Right hindlimb (tissue), 1 donor: ENCODE data around the gene GPER1.
"Not testable (repeated sequence)": the region's sequence is repeated elsewhere in the genome, so short reads cannot be mapped to it uniquely, and the experiment has no call there.

Source experiments
- DNase-seq: peaks from one replicate; pipeline ENCODE4 v3.0.0-alpha.2; 2018

GPER1 gene

DNA sequence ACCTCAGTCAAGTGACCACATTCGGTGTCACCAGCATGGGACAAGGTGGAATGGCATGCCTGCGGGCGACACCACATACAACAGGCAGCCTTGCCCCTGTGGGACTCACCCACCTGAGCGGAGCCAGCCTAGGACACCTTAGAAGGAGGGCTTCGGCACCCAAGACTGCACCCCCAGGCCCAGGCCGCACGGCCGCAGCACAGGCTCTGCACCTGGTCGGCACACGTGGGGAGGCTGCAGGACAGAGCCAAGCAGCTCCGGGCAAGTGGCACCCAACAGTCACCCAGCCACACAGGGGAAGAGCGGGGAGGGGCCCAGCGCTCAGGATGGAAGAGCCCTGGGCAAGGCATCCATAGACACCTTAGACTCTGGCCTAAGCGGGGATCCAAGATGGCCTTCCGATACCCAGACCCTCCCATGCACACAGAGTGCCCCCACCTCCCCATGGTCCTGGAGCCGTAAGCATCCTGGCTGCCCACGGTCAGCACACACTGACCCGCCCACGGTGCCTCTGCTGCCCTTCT lies 16.1 kb upstream of the GPER1 start:
- DNase-seq = no peak

DNA sequence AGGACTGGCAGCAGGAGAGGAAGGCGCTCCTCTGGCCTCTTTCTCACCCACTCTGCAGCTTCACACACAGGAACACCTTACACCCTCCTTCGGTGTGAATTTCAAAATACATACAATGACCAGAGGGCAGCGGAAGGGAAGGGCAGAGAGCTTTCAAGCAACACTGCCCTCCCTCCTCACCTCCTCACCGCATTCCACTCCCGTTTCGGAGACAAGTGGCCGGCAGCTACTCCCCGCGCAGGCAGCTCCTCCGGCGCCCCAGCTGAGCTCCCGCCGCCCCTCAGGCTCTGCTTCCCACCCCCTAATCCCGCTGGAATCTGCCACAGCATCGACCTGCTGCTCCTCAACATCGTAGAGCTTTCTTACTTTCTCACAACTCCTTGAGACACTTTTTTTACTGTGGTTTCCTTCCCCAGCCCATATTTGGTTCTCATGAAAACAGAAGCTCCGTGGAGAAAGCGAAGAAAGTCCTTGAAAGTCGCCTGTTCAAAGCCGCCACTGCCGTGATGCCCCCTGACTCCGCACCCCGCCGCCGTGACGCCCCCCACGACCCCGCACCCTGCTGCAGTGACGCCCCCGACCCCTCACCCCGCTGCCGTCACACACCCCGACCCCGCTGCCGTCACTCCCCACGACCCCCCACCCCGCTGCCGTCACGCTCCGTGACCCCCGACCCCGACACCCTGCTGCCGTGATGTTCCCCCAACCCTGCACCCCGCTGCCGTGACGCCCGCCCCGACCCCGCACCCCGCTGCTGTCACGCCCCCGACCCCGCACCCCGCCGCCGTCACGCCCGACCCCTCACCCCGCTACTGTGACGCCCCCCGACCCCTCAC lies 14.6 kb upstream of the GPER1 start:
- DNase-seq = no peak

DNA sequence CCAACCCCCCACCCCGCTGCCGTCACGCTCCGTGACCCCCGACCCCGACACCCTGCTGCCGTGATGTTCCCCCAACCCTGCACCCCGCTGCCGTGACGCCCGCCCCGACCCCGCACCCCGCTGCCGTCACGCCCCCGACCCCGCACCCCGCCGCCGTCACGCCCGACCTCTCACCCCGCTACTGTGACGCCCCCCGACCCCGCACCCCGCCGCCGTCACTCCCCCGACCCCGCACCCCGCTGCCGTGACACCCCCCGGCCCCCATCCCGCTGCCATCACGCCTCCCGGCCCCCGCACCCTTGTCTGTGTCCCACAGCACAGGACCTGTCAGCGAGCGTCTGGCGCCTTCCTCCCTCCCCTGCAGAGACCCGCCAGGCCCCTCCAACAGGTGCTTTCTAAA lies 13.9 kb upstream of the GPER1 start:
- DNase-seq = not testable (repeated sequence)

DNA sequence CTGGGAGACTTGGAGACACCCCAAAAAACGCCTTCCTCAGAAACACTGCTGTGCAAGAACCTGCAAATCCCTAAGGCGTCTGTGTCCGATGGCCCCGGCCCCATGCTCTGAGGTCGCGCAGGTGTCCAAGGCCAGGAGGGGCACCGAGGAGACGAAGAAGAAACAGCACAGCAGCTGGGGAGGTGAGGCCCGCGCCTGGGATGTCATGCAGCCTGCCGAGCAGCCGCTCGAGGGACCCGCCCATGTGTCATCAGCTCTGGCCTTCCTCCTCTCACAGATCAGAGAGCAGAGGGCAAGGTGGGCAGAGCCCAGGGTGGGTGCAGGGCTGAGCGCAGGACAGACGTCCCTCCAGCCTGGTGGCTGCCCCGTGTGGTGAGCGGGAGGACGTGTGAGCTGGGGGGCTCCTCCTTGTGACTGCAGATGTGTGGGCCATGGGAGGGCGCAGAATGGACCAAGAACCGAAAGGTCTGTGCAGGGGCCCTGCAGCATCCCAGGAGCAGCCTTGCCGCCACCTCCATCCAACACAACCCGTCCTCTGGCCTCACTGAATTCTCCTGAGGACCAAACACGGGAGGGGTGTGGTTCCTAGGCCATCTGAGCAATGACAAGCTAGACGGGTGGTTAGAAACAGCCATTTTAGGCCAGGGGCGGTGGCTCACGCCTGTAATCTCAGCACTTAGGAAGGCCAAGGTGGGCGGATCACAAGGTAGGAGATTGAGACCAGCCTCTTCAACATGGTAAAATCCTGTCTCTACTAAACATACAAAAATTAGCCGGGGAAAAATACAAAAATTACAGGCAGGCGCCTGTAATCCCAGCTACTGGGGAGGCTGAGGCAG lies 13.1 kb upstream of the GPER1 start:
- no peak for DNase-seq

DNA sequence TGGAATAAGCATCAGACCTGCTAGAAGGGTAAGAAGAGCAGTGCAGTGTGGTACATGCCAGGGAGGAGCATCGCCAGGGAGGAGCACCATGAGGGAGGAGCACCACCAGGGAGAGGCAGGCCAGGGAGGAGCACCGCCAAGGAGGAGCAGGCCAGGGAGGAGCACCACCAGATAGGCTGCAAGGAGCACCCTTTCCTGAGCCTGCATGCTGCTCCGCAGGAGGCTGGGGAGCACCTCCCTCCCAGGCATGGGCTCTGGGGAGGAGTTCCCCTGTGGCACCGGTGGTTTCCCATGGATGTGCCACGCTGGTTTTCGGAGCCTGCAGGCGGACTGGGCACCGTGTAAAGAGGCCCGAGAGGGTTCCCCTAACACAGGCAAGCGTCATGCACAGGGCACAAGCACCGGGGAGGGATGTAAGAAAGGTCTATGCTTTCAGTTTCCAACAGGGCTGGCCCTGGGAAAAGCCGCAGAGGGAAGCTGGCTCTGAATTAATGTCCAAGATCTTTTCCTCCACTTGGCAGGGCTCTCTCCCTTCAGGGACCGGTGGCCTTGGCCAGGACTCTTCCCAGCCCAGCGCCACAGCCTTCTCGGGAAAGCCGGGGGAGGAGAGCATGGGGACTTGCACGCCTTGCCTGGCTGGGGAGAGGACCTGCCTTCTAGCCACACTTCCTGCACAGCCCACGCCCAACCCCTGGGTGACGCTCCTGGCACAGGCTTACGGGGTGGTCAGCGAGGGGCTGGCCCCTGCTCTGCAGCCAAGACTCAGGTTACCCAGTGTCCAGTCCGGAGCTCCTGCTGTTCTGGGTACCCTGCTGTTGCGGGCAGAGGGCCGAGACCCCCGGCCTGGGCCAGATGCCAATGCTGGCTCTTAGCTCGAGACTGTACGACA lies 11.5 kb upstream of the GPER1 start:
- no peak for DNase-seq

DNA sequence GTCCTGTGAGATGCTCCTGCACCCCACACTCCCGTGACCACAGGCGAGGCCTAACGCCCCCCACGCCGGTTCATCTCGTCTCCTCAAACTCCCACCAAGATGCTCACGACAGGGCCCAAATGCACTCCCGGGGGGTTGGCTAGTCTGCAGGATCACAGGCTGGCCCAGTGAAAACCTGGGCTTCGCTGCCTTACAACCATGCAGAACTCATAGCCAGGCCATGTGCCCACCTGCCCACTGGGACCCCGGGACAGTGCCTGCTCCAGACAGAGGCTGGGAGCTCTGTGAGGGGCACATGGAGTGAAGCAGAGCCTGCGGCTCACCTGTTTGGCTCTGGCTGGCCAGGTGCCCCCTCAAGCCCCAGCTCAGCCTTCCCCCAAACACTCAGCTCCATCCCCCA lies 9.4 kb upstream of the GPER1 start:
- DNase-seq = no peak

DNA sequence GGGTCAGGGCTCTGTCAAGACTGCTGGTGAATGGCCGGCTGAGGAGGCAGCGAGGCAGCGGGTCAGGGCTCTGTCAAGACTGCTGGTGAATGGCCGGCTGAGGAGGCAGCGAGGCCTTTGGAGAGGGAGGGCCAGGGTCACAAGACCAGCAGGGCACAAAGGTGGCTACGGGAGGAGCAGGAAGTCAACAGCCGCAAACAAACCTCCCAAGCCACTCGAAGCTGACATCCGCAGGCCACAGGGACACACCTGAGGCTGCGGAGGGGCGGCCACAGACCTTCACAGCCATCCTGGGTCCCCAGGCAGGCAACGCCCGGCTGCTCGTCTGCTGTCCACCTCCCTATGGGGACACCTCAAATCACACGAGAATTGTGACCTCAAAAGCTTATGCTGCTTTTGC lies 8.9 kb upstream of the GPER1 start:
- no peak for DNase-seq

DNA sequence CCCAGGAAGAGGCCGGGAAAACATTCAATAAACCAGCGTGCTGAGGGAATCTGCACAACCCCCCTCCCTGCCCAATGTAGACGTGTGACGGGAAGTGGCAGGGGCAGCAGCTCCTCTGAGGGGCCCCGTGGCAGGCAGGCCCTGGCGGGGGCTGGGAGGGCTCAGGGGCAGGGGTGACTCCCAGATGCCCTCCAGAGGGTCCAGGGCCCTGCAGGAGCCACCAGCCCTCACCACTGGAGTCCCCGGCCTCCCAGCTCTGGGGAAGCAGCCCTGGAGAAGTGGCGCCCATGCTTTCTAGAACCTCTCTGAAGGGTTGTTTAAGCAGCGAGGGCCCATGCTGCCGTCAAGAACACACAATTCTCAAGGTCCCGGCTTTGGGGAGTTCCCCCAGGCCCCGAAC lies 8.4 kb upstream of the GPER1 start:
- no peak for DNase-seq

DNA sequence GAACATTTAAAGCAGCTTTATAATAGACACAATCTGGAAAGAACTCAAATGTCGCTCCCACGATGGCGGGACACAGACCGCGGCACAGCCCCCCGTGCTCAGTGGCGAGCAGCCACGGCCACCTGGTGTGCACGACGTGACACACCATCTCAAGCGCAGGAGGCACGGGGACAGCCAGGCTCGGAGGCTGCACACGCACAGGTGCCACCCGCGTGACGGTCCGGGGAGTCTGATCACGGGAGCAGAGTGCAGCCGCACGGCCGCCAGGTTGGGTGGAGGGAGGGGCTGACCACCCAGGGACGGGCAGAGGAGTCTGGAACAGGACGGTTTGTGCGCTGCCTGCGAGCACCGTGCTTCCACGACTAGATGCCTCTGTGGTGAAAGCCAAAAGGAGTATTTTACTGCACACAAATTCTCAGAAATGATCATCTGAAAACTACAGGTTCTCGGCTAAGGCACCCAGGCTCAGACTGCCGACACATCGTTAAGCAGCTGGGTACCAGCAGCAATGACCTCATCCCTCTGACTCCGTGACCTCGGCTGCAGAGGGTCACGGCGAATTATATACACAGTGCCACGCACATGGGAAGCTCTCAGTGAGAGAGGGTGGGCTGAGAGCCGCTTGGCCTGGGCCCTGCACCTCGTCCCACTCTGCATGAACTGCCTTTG lies 7.5 kb upstream of the GPER1 start:
- DNase-seq = no peak

DNA sequence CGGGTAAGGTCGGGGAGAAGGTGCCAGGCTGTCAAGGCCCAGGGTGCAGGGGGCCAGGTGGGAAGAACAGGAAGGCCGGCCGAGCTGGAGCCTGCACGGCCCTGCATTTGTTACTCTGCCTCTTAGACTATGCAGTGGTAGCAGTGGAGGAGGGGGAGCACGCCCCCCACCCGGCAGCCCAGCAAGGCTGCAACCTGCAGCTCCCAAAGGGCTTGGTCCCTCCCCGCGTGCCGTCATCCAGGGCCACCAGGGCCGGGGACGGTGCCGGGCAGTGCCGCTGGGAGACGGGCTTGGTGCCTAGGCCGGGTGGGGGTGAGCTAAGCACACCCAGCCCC lies 7.0 kb upstream of the GPER1 start:
- no peak for DNase-seq

DNA sequence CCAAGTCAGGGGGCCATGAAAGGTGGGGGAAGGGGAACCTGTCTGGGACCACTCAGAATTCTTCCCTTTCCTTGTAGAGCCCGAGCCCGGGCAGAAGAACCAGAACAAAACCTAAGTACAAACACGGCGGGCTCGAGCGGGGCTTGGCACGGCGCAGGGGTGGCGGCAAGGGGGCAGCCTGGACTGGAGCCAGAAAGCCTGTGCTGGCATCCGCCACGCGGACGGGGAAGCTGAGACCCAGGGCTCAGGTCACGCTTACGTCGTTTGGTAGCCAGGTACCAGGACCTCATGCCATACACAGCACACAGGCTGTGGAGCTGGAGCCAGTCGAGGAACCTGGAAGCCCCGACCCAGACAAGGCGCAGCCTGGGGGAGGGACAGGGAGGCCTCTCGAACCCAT lies 6.6 kb upstream of the GPER1 start:
- no peak for DNase-seq

DNA sequence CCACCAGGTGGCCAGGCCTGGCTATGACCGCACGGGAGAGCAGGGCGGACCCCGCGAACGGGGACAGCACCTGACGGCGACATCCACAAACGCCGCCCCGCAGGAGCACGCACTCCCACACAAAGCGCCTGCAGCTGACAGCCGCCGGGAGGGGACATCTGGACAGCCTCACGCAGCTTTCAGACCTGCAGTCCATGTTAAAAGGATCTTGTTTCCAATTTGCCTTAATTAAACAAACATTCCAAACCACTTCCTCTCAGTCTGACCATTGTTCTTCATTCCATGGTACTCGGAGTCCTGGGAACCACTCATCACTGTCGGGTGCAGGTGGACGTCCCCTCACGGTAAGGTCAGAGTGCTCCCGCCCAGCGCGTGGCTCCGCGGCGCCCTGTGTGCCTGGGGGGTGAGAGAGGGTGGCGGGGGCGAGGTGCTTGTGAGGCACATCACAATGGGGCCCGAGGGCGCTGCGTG lies 5.9 kb upstream of the GPER1 start:
- DNase-seq = no peak

DNA sequence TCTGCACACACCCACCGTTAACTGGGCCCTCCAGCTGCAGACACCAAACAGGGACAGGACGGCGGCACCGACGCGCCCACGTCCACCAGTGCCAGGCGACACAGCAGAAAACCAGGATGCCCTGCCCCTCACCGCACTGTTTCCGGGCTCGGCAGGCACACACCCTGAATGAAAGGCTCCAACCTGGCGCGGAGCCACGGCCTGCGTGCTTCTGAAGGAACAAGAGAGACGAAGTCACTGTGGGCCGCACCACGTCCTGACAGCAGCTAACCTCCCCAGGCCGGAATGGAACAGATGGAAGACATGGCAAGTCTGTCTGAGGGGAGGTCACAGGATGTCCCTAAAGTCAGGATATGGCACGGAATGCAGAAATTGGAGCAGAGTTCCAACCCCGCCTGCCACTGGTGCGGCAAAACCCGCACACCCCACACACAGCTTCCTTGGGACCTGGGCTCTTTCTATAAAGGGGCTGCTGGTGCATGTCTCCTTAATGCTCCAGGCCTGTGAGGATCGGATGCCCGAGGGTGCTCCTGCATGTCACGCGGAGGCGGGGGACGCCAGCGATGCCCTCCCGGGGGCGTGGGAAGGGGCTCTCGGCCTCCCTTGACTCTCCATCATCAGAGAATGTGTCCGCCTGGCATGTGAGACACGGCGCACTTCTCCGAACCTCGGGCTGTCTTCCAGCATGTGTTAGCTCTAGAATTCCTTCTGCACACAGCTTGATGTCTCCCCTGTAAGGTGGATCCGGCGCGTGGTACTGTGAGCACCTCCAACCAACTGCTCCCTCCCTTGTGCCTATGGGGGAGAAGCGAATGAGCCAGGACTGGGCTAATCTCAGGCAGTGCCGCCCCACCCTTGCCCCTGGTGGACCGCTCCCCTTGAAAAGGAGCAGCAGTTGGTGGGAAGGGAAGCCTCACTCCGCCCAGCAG lies 3.9 kb upstream of the GPER1 start:
- DNase-seq = no peak

DNA sequence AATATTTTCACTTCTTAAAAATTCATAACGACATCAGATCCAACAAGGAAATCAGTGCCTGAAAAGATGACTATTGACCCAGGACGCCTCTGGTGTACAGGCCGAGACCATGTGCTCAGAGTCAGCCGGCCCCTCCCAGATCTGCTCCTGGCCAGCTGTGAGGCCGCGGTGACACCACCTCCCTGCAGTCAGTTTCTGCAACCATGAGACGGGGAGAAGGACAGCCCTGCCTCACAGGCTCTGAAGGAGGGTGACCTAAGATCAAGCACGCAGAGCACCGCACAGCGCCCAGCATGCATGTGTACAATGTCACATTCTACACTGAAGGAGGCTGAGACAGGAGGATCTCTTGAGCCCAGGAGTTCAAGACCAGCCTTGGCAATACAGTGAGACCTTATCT lies 2.6 kb upstream of the GPER1 start:
- no peak for DNase-seq

DNA sequence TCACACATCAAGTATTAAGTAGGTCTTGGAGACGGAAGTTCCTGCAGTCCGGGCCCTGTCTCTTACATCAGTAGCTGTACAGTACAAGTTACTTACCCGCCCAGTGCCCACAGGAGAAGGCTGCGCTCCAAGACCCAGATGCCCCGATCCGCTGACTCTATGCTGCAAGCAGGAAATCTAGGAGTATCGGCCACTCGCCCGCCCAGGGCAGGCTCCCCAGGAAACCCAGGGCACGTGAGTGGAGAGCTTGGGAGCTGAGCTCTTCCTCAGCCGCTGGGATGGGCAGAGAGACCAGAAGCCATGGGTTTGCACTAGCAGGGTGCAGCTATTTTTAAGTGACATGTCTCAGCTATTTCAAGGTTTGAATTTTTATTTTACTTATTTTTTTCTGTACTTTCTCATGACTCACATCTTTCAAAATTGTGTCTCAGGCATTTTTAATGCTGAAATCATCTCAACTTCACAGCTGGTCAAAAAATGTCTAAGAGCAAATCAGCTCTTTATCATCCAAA lies 1.9 kb upstream of the GPER1 start:
- no peak for DNase-seq

DNA sequence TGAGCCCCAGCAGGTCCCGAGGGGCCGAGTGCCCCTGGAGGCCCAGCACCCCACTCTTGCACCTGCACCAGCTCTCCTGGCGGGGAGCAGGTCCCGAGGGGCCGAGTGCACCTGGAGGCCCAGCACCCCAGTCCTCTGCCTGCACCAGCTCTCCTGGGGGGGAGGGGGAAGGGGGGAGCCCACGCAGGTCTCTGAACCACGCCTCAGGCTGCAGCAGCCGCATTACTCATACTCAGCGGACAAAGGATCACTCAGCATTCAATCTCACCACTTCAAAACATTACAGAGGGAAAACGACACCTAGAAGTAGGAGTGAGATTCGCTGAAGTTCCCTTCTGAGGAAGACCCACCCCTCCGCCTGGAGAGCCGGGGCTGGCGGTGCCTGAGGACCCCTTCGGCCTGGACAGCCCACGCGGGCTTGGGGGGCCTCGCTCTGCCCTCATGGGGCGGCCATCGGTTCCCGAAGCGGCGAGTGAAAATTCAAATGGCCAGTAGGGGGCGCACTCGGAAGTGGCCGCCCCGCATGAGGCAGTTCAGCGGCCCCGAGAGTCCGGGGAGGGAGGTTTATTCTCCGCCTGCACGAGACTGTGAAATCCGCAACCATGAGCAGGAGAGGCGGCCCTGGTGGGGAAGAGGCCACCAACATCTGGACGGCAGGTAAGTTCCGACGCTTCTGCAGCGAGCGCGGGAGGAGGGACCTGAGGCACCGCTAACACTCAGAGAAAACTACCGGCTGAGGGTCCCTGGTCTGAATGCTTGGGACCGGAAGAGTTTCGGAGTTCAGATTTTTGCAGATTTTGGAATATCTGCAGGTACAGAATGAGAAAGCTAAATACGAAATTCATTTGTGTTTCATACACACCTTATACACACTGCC lies 1.1 kb upstream of the GPER1 start:
- peak; percentile 76 for DNase-seq

DNA sequence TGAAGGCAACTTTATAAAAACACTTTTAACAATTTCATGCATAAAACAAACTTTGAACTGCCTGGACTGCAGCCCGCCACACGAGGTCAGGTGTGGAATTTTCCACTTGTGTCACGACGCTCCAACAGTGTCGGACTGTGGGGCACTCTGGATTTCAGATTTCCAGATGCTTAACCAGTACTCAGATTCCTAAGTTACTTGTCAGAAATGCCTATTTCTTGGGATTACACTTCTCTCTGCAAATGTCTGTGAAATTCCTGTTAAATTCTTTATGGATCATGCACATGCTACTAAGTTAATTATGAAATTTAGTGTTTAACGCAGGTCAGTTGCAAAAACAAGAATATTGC lies 473 bp upstream of the GPER1 start:
- DNase-seq = no peak

DNA sequence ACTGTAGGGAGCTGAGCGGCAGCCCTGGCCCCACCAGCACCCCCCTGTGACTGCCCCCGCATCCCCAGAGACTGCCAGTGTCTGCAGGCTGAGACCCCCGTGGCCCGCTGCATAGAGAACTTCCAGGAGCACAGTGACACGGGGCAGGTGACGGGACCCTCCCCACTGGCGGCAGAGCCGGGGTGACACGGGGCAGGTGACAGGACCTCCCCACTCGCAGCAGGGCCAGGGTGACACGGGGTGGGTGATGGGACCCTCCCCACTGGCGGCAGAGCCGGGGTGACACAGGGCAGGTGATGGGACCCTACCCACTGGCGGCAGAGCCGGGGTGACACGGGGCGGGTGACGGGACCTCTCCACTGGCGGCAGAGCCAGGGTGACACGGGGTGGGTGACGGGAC lies 2.3 kb downstream of the GPER1 start:
- DNase-seq = no peak

DNA sequence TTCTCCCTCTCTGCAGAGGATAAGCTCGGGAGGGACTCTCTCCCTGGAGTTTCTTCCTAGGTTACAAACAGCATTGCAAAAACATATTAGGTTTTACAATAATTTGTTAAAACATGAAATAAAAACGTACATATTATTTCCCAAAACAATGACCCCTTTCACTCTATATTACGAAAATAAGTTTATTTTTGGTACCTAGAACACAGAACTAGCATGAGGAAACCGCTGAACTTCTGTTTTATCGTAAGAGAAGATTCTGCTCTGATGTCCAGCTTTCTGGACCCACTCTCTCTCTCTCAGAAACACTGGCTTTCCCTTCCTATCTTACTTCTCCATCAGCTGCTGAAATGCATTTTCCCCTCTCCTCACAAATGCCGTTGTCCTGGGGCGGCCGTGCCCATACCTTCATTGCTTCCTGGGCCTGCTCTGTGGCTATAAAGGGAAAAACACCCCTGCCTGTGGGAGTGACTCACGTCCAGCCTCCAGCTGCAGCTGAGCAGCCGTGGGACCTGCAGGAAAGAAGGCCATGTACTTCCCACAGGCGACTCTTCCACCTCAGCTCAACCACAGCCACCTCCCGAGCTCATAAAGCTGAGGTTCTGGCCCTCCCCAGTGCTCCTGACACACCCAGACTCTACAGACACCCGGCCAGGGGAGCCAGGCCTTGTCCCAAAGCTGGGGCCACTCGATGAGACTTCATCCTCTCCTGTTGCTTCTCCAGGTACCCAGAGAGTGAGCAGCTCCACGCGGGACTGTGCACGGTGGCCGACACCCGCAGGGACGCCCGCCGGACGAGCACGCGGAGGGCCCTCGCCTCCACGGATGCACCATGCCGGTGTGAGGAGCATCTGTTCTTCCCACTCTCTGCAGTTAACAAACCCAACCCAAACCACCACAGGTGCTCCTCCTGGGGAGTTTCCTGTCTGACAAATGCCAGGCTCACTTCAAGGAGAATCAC lies 3.1 kb downstream of the GPER1 start:
- no peak for DNase-seq
